AG04449 (cell line): ENCODE results near the gene ITPK1.

Experiments used
- CTCF ChIA-PET: fragments of 350-600 bp; formaldehyde crosslinking; extraction: SDS; loops from one replicate; lab custom pipeline; 2021; ENCODE audit warnings: antibody characterized with exemption; lab: Yijun Ruan, JAX
- POLR2A ChIA-PET: fragments of 400-600, 350-600 bp; formaldehyde crosslinking; extraction: SDS; loops from one replicate; lab custom pipeline; 2020; ENCODE audit warnings: antibody characterized with exemption, inconsistent platforms; lab: Yijun Ruan, JAX
- DNase-seq: peaks from one replicate; pipeline ENCODE4 v3.0.0-alpha.2; 2010; ENCODE audit warnings: low read depth, low spot score
- H3K4me3 ChIP-seq: 2 replicates; pipeline ENCODE4 v1.5.1; 2011; ENCODE audit warnings: low read depth, mild to moderate bottlenecking, control low read depth, low read length
- CTCF ChIP-seq: IDR thresholded peaks from one replicate; pipeline ENCODE4 v1.5.1; 2011; ENCODE audit warnings: mild to moderate bottlenecking, moderate library complexity, low read length, control low read depth, inconsistent platforms; ENCODE audit not compliant: insufficient read depth; ENCODE audit errors: missing control alignments

Gene ITPK1

DNA sequence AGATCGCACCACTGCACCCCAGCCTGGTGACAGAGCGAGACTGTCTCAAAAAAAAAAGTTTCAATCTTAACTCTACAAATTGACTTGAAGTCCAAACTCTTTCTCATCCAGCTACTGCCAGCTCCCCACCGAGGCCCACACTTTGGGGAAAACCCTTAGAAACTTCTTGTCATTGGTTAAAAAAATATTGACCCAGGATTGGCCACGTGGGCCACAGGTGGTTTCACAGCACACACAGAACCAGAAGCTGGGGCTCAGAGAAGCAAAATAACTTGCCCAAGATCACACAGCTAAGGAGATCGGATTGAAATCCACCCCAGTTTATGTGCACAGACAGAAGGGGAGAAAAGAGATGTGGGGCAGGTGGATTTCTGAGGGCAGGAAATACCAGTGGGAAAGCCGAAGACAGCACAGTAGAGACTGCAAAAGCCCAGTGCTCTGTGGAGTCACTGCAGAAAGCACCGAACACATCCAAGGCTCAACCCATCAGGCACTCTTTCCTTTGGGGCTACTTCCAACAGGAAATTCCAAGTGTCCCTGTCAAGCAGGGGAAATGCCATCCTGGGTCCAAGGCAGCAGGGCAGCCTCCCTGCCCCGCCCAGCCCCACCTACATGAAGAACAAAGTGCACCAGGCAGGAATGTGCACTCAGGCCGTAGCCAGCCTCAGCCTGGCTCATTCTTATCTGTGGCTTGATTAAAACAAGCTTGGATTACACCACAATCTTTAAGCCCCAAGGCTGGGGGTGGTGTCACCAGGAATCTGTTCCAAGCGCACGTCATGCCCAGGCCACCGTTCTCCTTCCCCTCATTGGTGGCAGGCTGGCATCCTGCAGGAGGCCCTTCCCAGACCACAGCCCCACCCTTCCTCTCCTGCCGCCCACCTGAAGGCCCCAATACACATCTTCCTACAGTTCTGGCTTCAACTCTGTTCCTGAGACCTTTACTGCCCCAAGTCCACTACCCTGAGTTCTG, 72.5 kb downstream of the ITPK1 start:
- ChIA-PET POLR2A (no interaction called here), CTCF (interaction anchor here (1.0 to 2.7 kb wide), 2 partner anchors 10 to 69 kb away, joined by 3 to 16 read pairs; no protein-coding TSS in a partner anchor)
- no peak for DNase-seq
- no peak overlapping the region for H3K4me3 ChIP-seq
- no peak for TF ChIP-seq CTCF

GRCh38 chr14:93041830-93042229, 73.9 kb downstream of the ITPK1 start:
- DNase-seq, result no peak
- no peak for TF ChIP-seq CTCF
- no peak overlapping the region for H3K4me3 ChIP-seq
- CTCF ChIA-PET, result interaction anchor here (2.7 kb wide), 1 partner anchor 71 kb away, joined by 16 read pairs; no protein-coding TSS in a partner anchor
- POLR2A ChIA-PET, result no interaction called here

DNA sequence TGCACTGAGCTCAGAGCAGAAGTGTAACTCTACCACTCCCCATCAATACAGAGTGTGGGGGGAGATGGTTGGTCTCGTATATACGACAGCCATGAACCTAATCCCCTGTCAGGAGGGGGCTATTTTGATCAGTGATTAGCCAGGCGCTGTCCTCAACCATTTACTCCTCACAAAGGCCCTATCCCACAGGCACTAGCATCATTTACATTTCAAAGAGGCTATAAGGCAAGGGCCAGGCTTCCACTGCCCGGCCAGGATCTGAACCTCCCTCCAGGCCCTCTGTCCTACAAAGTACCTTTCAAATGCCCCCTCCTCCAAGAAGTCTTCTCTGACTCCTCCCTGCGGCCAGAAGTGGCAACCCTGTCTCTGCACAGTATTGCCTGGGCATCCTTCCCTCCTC, 74.7 kb downstream of the ITPK1 start:
- ChIA-PET POLR2A (no interaction called here), CTCF (no interaction called here)
- no peak overlapping the region for H3K4me3 ChIP-seq
- no peak for DNase-seq
- TF ChIP-seq CTCF, result no peak

DNA sequence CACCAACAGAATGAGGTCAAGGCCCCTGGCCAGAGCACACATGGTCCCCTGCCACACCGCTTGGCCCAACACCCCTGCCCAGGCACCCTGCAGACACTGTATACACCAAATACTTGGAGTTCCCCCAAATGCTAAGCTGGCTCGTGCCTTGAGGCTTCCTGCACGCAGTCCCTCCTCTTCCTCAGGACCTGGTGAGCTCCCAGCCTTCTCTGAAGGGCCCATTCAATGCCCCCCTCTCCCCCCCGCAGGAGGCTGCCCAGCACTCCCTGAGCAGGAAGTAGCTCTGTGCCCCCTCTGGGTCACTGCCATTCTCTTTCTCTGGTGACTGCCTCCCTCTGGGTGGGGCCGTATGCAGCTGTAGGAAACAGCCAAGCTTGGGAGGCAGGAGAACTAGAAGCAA, 75.3 kb downstream of the ITPK1 start:
- no peak for DNase-seq
- ChIA-PET POLR2A (no interaction called here), CTCF (no interaction called here)
- H3K4me3 ChIP-seq, result no peak overlapping the region
- no peak for TF ChIP-seq CTCF

DNA sequence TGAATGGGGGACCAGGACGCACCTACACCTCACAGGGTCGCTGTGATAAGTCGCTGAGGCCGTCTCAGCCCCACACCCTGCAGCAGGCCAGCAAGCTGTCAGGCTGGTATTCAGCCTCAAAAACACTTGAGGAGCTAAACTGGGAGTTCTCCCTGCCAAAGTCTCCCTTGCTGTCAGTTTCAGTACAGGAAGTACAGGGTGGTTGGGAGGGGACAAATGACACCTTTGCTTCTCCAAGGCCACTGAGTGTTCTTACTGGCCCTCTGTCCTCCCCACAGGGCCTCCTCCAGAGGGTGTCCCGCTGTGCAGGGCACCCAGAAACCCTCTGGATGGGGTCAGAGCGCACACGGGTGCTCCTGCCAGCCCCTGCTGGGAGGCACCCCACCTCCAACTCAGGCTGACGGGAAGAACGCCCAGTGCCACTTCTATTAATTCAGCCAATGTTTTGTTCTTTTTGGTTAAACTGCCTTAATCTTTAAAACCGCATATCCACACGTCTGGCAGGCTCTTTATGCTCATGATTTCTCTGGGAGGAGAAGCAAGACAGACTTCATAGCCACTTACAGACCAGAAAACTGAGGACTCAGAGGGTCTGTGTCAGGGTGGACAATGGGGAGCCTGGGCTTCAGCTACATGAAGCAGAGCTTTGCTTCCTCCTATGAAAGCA, 75.9 kb downstream of the ITPK1 start:
- no peak for TF ChIP-seq CTCF
- ChIA-PET POLR2A (no interaction called here), CTCF (interaction anchor here (1.4 kb wide), 1 partner anchor 73 kb away, joined by 3 read pairs; no protein-coding TSS in a partner anchor)
- H3K4me3 ChIP-seq, result no peak overlapping the region
- DNase-seq, result no peak

DNA sequence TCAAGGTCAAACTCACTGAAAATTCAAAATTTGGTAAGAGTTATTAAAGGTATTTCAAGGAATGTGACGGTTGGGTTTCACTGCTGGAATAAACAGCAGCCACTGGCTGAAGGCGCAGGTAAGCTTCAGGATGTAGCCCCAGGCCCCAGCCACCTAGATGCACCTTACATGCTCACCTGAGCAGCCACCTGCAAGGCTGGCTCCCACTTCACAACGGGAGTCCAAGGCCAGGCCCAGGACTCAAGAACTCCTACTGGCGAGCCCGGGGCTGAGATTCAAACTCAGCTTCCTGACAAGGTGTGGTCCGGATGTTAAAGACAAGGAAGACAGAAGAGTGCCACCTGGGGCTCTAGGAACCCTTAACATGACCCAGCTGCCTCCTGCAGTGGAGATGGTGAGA, 78.4 kb downstream of the ITPK1 start:
- ChIA-PET CTCF (no interaction called here), POLR2A (no interaction called here)
- no peak overlapping the region for H3K4me3 ChIP-seq
- DNase-seq, result no peak
- TF ChIP-seq CTCF, result no peak
